ENCODE measurements around the gene SIPA1L3.

DNA sequence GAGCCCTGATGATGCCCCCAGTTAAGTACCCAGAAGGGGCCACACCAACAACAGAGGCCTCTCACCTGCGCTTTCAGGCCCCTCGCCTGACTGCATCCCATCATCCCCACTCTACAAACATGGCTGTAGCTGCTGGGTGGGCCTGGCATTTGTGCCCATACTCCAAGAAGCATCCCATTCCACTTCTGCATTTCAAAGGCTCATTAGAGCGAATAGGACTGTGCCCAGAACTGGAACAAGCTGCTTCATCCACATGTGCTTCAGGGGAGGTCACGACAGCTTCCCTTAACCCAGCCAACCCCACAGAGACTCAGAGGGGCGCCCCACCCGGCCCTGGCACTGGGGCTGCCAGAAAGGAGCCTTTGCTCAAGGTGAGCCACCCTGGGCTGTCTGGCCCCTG, 156.9 kb downstream of the SIPA1L3 start:
- TF ChIP-seq, protein P1, sequence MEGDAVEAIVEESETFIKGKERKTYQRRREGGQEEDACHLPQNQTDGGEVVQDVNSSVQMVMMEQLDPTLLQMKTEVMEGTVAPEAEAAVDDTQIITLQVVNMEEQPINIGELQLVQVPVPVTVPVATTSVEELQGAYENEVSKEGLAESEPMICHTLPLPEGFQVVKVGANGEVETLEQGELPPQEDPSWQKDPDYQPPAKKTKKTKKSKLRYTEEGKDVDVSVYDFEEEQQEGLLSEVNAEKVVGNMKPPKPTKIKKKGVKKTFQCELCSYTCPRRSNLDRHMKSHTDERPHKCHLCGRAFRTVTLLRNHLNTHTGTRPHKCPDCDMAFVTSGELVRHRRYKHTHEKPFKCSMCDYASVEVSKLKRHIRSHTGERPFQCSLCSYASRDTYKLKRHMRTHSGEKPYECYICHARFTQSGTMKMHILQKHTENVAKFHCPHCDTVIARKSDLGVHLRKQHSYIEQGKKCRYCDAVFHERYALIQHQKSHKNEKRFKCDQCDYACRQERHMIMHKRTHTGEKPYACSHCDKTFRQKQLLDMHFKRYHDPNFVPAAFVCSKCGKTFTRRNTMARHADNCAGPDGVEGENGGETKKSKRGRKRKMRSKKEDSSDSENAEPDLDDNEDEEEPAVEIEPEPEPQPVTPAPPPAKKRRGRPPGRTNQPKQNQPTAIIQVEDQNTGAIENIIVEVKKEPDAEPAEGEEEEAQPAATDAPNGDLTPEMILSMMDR (IDR thresholded peaks at IDR 0.05), result no peak
- no peak for TF ChIP-seq POLR2A (IDR thresholded peaks at IDR 0.05)
